PFSK-1 (cell line): ENCODE data around the gene BFSP1.

ENCODE experiments used
- FOXP2 ChIP-seq: optimal IDR thresholded peaks from 2 replicates; pipeline ENCODE3; 2011; ENCODE audit warnings: borderline replicate concordance, control low read depth, inconsistent platforms; ENCODE audit not compliant: insufficient read depth; ENCODE audit errors: extremely low read length, extremely low read depth
- POLR2AphosphoS5 ChIP-seq: IDR thresholded peaks from 2 replicates; pipeline ENCODE4 v1.6.1; 2012; ENCODE audit warnings: low read depth, mild to moderate bottlenecking, control low read depth, low read length, moderate library complexity
- SIN3A ChIP-seq: IDR thresholded peaks from 2 replicates; pipeline ENCODE4 v1.6.1; 2012; ENCODE audit warnings: mild to moderate bottlenecking, low read length, moderate library complexity, borderline replicate concordance; ENCODE audit not compliant: insufficient read depth
- TAF1 ChIP-seq: IDR thresholded peaks from 2 replicates; pipeline ENCODE4 v1.6.1; 2012; ENCODE audit warnings: low read length, control low read depth, borderline replicate concordance; ENCODE audit not compliant: insufficient read depth
- TF ChIP-seq, protein P1 (sequence below), 2 experiments: IDR thresholded peaks; 2 replicates each; pipeline versions ENCODE4 v1.6.1 to v1.8.0; 2011 to 2012; ENCODE audit warnings: low read depth in 2 of 2, low read length in 2 of 2, control low read depth in 1 of 2, inconsistent platforms in 1 of 2, mild to moderate bottlenecking in 1 of 2, moderate library complexity in 1 of 2; ENCODE audit not compliant: insufficient read depth in 1 of 2

BFSP1 gene

GRCh38 chr20:17449031-17449430, 82.1 kb downstream of the BFSP1 start:
- TF ChIP-seq POLR2AphosphoS5, result no peak
- TF ChIP-seq SIN3A, result no peak
- no peak for TF ChIP-seq TAF1
- TF ChIP-seq, protein P1, sequence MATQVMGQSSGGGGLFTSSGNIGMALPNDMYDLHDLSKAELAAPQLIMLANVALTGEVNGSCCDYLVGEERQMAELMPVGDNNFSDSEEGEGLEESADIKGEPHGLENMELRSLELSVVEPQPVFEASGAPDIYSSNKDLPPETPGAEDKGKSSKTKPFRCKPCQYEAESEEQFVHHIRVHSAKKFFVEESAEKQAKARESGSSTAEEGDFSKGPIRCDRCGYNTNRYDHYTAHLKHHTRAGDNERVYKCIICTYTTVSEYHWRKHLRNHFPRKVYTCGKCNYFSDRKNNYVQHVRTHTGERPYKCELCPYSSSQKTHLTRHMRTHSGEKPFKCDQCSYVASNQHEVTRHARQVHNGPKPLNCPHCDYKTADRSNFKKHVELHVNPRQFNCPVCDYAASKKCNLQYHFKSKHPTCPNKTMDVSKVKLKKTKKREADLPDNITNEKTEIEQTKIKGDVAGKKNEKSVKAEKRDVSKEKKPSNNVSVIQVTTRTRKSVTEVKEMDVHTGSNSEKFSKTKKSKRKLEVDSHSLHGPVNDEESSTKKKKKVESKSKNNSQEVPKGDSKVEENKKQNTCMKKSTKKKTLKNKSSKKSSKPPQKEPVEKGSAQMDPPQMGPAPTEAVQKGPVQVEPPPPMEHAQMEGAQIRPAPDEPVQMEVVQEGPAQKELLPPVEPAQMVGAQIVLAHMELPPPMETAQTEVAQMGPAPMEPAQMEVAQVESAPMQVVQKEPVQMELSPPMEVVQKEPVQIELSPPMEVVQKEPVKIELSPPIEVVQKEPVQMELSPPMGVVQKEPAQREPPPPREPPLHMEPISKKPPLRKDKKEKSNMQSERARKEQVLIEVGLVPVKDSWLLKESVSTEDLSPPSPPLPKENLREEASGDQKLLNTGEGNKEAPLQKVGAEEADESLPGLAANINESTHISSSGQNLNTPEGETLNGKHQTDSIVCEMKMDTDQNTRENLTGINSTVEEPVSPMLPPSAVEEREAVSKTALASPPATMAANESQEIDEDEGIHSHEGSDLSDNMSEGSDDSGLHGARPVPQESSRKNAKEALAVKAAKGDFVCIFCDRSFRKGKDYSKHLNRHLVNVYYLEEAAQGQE (IDR thresholded peaks at IDR 0.05; ENCODE audit: insufficient read depth in 1 of 2, low read depth in 2 of 2, low read length in 2 of 2), result no peak
- TF ChIP-seq FOXP2, result no peak

GRCh38 chr20:17448071-17448470, 83.1 kb downstream of the BFSP1 start:
- TF ChIP-seq POLR2AphosphoS5, result no peak
- TF ChIP-seq SIN3A, result no peak
- TF ChIP-seq, protein P1 (IDR thresholded peaks at IDR 0.05; ENCODE audit: insufficient read depth in 1 of 2, low read depth in 2 of 2, low read length in 2 of 2), result no peak

- no peak for TF ChIP-seq TAF1
- TF ChIP-seq, protein P1 (IDR thresholded peaks at IDR 0.05; ENCODE audit: insufficient read depth in 1 of 2, low read depth in 2 of 2, low read length in 2 of 2), result no peak
- no peak for TF ChIP-seq FOXP2
- TF ChIP-seq POLR2AphosphoS5, result no peak
- no peak for TF ChIP-seq SIN3A
Observed at GRCh38 chr20:17446171-17446570, 85.0 kb downstream of the BFSP1 start.

- TF ChIP-seq TAF1, result no peak
- TF ChIP-seq, protein P1 (IDR thresholded peaks at IDR 0.05; ENCODE audit: insufficient read depth in 1 of 2, low read depth in 2 of 2, low read length in 2 of 2), result no peak
- TF ChIP-seq FOXP2, result no peak
- TF ChIP-seq SIN3A, result no peak
- no peak for TF ChIP-seq POLR2AphosphoS5
Observed at GRCh38 chr20:17445543-17445942, 85.6 kb downstream of the BFSP1 start.

DNA sequence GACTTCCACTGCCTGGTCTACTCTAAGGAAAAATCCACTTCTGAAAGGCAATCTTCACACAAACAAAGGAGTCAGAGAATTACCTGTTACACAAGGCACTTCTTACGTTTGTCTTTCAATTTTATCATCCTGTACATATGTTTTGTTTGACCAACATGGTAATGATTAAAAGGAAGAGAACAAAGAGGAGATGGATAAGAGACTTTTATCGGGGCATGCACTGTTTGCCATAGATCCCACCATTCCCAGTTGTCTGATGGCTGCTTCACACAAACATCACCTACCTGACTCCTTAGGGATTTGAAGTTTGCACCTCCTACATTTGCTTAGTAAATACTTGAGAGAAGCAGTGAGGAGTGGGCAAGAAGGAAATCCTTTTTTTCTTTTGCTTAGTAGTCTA, 87.1 kb downstream of the BFSP1 start:
- TF ChIP-seq POLR2AphosphoS5 (no peak), FOXP2 (no peak), TAF1 (no peak), SIN3A (no peak)
- TF ChIP-seq, protein P1 (IDR thresholded peaks at IDR 0.05; ENCODE audit: insufficient read depth in 1 of 2, low read depth in 2 of 2, low read length in 2 of 2), result no peak
